ENCODE results near the gene PPIE. TPM values are rescaled to one million over a fixed set of nuclear protein-coding genes. Genes with fewer than 3 reads are reported as not detected.

Gene PPIE
- total and polyA plus RNA-seq, 7 donors: 23.5 to 53.2 (median 34.3) TPM

GRCh38 chr1:39690794-39691382 lies 47.8 kb upstream of the PPIE start:
- no peaks in the 10 kb centered on the region for H3K36me3 ChIP-seq (ENCODE audit: insufficient read depth in 1 of 2, low read depth in 1 of 2)
- H3K27me3 ChIP-seq (ENCODE audit: insufficient read depth in 3 of 3, low read length in 2 of 3): peaks cover 0 to 5% (median 0%) of the 10 kb centered on the region in 3 donors
- no peak for TF ChIP-seq CTCF (IDR thresholded peaks at IDR 0.05)
- no peak for ATAC-seq
- no peak for DNase-seq
- WGBS, 3 donors: 12 to 24% (median 13%) methylated on average over 19 to 28 of the region's 28 CpGs
- peak overlapping the region; percentile 53 for H3K4me3 ChIP-seq
- peaks cover 30% of the 10 kb centered on the region for H3K4me1 ChIP-seq
- intact Hi-C loops (cut with DNase I): no loop called here
- H3K27ac ChIP-seq: no peak overlapping the region
- H3K9me3 ChIP-seq: no peaks in the 10 kb centered on the region

GRCh38 chr1:39691383-39692151 lies 47.1 kb upstream of the PPIE start, which contains the start of gene HPCAL4:
Gene HPCAL4, minus strand, starts transcription at chr1:39691433. Its CDS starts 6,830 bp downstream, at chr1:39684603.
- TF ChIP-seq CTCF (IDR thresholded peaks at IDR 0.05): no peak
- Histone ChIP-seq H3K27ac (no peak within 1 kb of the TSS), H3K4me3 (peak within 1 kb of the TSS; percentile 53), H3K9me3 (no peaks in the 10 kb centered on the region), H3K27me3 (ENCODE audit: insufficient read depth in 3 of 3, low read length in 2 of 3) (peaks cover 0 to 5% (median 0%) of the 10 kb centered on the region in 3 donors), H3K4me1 (peaks cover 34% of the 10 kb centered on the region), H3K36me3 (ENCODE audit: insufficient read depth in 1 of 2, low read depth in 1 of 2) (no peaks in the 10 kb centered on the region)
- ATAC-seq: peak; percentile 82 to 84 (median 84)
- DNase-seq: peak; percentile 90 to 94
- WGBS, 3 donors: 1 to 3% (median 2%) methylated on average over 31 to 47 of the region's 47 CpGs
- intact Hi-C loops (cut with DNase I): loop anchor here in 1 of 2 donors (2.0 kb wide), 1 partner anchor 19 kb away; the partner anchor contains the start of gene NT5C1A

- Histone ChIP-seq H3K9me3 (no peaks in the 10 kb centered on the region), H3K27me3 (ENCODE audit: insufficient read depth in 3 of 3, low read length in 2 of 3) (peaks cover 0 to 5% (median 0%) of the 10 kb centered on the region in 3 donors), H3K36me3 (ENCODE audit: insufficient read depth in 1 of 2, low read depth in 1 of 2) (no peaks in the 10 kb centered on the region), H3K4me1 (peaks cover 34% of the 10 kb centered on the region), H3K4me3 (peak overlapping the region; percentile 53), H3K27ac (peak overlapping the region; percentile 85)
- intact Hi-C loops (cut with DNase I): loop anchor here in 1 of 2 donors (2.0 kb wide), 1 partner anchor 20 kb away; the partner anchor contains the start of gene NT5C1A
- TF ChIP-seq CTCF (IDR thresholded peaks at IDR 0.05): no peak
- DNase-seq (no peak), ATAC-seq (no peak)
- 24 to 33% (median 32%) methylated on average over 55 to 56 of the region's 56 CpGs for WGBS, 3 donors
Observed at GRCh38 chr1:39692152-39693074, 46.3 kb upstream of the PPIE start.

- peak overlapping the region; percentile 85 for H3K27ac ChIP-seq
- peaks cover 0 to 5% (median 0%) of the 10 kb centered on the region in 3 donors for H3K27me3 ChIP-seq (ENCODE audit: insufficient read depth in 3 of 3, low read length in 2 of 3)
- H3K36me3 ChIP-seq (ENCODE audit: insufficient read depth in 1 of 2, low read depth in 1 of 2): no peaks in the 10 kb centered on the region
- H3K4me3 ChIP-seq: no peak overlapping the region
- no peaks in the 10 kb centered on the region for H3K9me3 ChIP-seq
- WGBS, 3 donors: 36 to 71% (median 57%) methylated on average over 1 of the region's 1 CpG
- peaks cover 34% of the 10 kb centered on the region for H3K4me1 ChIP-seq
- DNase-seq (peak in 1 of 2 donors; percentile 77), ATAC-seq (peak; percentile 88 to 90 (median 90))
- no peak for TF ChIP-seq CTCF (IDR thresholded peaks at IDR 0.05)
- intact Hi-C loops (cut with DNase I): no loop called here
Observed at GRCh38 chr1:39694026-39694425, 44.7 kb upstream of the PPIE start.

All from psoas muscle (tissue), 8 donors.